CD4-positive, alpha-beta T cell (primary cell): ENCODE data around the gene GSS. TPM values are rescaled to one million over a fixed set of nuclear protein-coding genes. Genes with fewer than 3 reads are reported as not detected.

Experiments
- ATAC-seq: fragments of 200-7000 bp; cut with Tn5 transposase; one replicate; pipeline ENCODE4 v1.10.0; 2022; ENCODE audit warnings: mild to moderate bottlenecking; ENCODE audit not compliant: poor library complexity
- CTCF ChIA-PET: fragments of 350-600 bp; sonication (Branson Sonifier 250); formaldehyde crosslinking; loops from one replicate; lab custom pipeline; 2021; ENCODE audit warnings: antibody characterized with exemption, inconsistent platforms; lab: Charles Lee
- POLR2A ChIA-PET: fragments of 350-600 bp; sonication (Branson Sonifier 250); formaldehyde crosslinking; loops from one replicate; lab custom pipeline; 2021; ENCODE audit warnings: antibody characterized with exemption, inconsistent platforms; lab: Charles Lee
- DNase-seq, 14 experiments: peaks; one replicate each; pipeline ENCODE4 v3.0.0-alpha.2; 2013 to 2020; ENCODE audit warnings: mixed read lengths in 2 of 14
- H3K27ac ChIP-seq, 2 donors: one replicate each; pipeline versions ENCODE4 v1.5.1 to v1.7.0; 2013; ENCODE audit warnings: low read length in 2 of 2, low read depth in 1 of 2, mild to moderate bottlenecking in 1 of 2
- H3K27me3 ChIP-seq, 2 experiments: 1 replicate in 1 of 2; 2 replicates in 1 of 2; pipeline versions ENCODE4 v1.6.1 to v1.7.0; 2013; ENCODE audit warnings: low read length in 2 of 2, control low read depth in 1 of 2, mild to moderate bottlenecking in 1 of 2, moderate library complexity in 1 of 2; ENCODE audit not compliant: insufficient read depth in 2 of 2, control insufficient read depth in 1 of 2
- H3K36me3 ChIP-seq: one replicate; pipeline ENCODE4 v1.6.1; 2013; ENCODE audit warnings: low read length, control low read depth; ENCODE audit not compliant: insufficient read depth
- H3K4me1 ChIP-seq: one replicate; pipeline ENCODE4 v1.6.1; 2013; ENCODE audit warnings: low read length, control low read depth; ENCODE audit not compliant: insufficient read depth
- H3K4me3 ChIP-seq: one replicate; pipeline ENCODE4 v1.5.1; 2013; ENCODE audit warnings: mild to moderate bottlenecking, low read length, moderate library complexity
- H3K9me3 ChIP-seq, 2 experiments: 1 replicate in 1 of 2; 2 replicates in 1 of 2; pipeline versions ENCODE4 v1.6.1 to v1.7.0; 2013; ENCODE audit warnings: low read length in 2 of 2, mild to moderate bottlenecking in 2 of 2, control low read depth in 1 of 2, moderate library complexity in 1 of 2; ENCODE audit not compliant: control insufficient read depth in 1 of 2, insufficient read depth in 1 of 2
- H3K27ac Mint-ChIP-seq: one replicate; pipeline ENCODE4 v1.8.0; 2020; ENCODE audit warnings: mixed read lengths
- H3K27me3 Mint-ChIP-seq: one replicate; pipeline ENCODE4 v1.8.0; 2021; ENCODE audit warnings: mixed read lengths
- H3K36me3 Mint-ChIP-seq: one replicate; pipeline ENCODE4 v1.8.0; 2021; ENCODE audit warnings: low read depth, mixed read lengths
- H3K4me1 Mint-ChIP-seq: one replicate; pipeline ENCODE4 v1.8.0; 2021; ENCODE audit warnings: low read depth, mixed read lengths
- H3K4me3 Mint-ChIP-seq: one replicate; pipeline ENCODE4 v1.8.0; 2020; ENCODE audit warnings: mild to moderate bottlenecking, mixed read lengths
- H3K9me3 Mint-ChIP-seq: one replicate; pipeline ENCODE4 v1.8.0; 2020; ENCODE audit warnings: mixed read lengths
- intact Hi-C, 2 experiments: fragments of 100-400 bp; cut with DNase I in 1 of 2; cut with micrococcal nuclease in 1 of 2; formaldehyde crosslinking; loops; one replicate each; pipeline versions ENCODE4 v1.15.1 to v1.9.0; 2023 to 2025; cut with DNase I, micrococcal nuclease
- total RNA-seq, 174 experiments: library from RNA in 2 of 174; stranded (reverse) in 2 of 174; gene quantifications; one replicate each; pipeline ENCODE4 v1.2.3 and lab custom pipeline; 2021 to 2026
- TF ChIP-seq, protein P1 (sequence below): fragments of 200-600 bp; IDR thresholded peaks from one replicate; pipeline ENCODE4 v1.8.0; 2022; ENCODE audit warnings: antibody characterized with exemption, mild to moderate bottlenecking

Gene GSS
- total RNA-seq, 2 experiments from 2014 or later = 24.3 to 24.7 TPM

DNA sequence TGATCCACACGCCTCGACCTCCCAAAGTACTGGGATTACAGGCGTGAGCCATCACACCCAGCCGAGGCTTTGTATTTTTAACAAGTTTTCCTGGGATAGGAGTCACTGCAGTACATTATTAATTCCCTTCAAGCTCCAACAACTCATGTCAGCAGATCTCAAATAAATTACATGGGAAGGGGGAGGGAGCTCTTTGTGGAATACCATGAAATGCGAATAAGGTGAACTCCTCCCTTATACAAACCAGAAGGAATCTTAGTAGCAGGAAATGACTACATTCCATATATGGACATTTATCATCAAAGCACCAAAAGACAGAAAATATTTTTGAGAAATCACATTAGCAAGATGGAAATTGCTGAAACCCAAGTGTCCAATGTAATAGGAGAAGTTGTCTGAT is 2.9 kb downstream of the GSS start:
- POLR2A ChIA-PET = no interaction called here
- intact Hi-C loops = loop anchor here in 1 of 2 experiments (10.0 kb wide), 2 partner anchors 648 to 958 kb away; partner anchors contain the start of genes AHCY and RALY
- Histone ChIP-seq H3K9me3 (no peaks in the 10 kb centered on the region), H3K27me3 (no peaks in the 10 kb centered on the region), H3K27ac (no peak overlapping the region), H3K4me3 (no peak overlapping the region), H3K36me3 (peaks cover 25% of the 10 kb centered on the region), H3K4me1 (peaks cover 19% of the 10 kb centered on the region)
- H3K27me3 Mint-ChIP-seq = no peaks in the 10 kb centered on the region
- peak overlapping the region; percentile 32 for H3K27ac Mint-ChIP-seq
- H3K4me3 Mint-ChIP-seq = peak overlapping the region; percentile 27
- TF ChIP-seq, protein P1, sequence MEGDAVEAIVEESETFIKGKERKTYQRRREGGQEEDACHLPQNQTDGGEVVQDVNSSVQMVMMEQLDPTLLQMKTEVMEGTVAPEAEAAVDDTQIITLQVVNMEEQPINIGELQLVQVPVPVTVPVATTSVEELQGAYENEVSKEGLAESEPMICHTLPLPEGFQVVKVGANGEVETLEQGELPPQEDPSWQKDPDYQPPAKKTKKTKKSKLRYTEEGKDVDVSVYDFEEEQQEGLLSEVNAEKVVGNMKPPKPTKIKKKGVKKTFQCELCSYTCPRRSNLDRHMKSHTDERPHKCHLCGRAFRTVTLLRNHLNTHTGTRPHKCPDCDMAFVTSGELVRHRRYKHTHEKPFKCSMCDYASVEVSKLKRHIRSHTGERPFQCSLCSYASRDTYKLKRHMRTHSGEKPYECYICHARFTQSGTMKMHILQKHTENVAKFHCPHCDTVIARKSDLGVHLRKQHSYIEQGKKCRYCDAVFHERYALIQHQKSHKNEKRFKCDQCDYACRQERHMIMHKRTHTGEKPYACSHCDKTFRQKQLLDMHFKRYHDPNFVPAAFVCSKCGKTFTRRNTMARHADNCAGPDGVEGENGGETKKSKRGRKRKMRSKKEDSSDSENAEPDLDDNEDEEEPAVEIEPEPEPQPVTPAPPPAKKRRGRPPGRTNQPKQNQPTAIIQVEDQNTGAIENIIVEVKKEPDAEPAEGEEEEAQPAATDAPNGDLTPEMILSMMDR = no peak
- peaks cover 26% of the 10 kb centered on the region for H3K36me3 Mint-ChIP-seq
- DNase-seq (no peak), ATAC-seq (no peak)
- CTCF ChIA-PET = interaction anchor here (2.2 kb wide), 1 partner anchor 78 kb away, joined by 7 read pairs; no protein-coding TSS in a partner anchor
- peaks cover 23% of the 10 kb centered on the region for H3K4me1 Mint-ChIP-seq
- H3K9me3 Mint-ChIP-seq = no peaks in the 10 kb centered on the region

DNA sequence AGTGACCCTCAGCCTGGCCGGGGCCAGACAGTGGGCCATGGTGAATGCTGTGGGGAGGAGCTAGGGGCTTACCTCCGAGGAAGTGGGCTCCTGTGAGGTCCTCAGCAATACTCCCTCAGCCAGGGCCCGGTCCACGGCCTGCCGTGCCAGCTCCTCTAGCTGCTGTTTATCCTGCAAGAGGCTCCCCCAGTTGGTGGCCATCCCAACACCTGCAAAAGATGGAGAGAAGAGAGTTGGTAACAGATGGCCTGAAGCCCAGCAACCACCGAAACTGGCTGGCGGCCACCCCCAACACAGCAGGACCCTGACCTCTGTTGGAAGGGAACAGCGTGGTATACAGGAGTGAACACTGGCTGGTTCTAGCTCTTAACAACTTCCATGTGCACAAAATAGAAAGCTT is 4.0 kb downstream of the GSS start:
- H3K9me3 Mint-ChIP-seq = no peaks in the 10 kb centered on the region

DNA sequence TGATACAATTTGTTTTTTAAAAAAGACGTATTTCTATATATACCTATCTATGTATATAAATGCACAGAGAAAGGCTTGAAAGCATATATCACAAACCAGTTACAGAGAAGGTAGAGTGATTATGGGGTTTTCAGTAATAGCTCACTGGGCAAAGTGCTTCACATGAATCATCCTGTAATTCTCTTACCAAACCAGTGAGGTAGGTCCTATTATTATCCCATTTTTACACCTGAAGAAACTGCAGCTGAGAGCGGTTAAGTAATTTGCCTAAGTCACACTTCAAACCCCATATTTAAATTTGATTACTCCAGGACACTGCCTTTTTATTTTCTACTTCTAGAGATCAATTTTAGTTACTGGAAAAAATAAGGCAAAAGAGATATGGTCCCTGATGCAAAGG is 4.4 kb downstream of the GSS start:
- H3K9me3 ChIP-seq = no peaks in the 10 kb centered on the region
- DNase-seq (no peak), ATAC-seq (no peak)
- no peak overlapping the region for H3K4me3 ChIP-seq
- no peak overlapping the region for H3K27ac Mint-ChIP-seq
- H3K4me1 ChIP-seq = peaks cover 14% of the 10 kb centered on the region
- H3K4me1 Mint-ChIP-seq = peaks cover 19% of the 10 kb centered on the region
- H3K9me3 Mint-ChIP-seq = no peaks in the 10 kb centered on the region
- H3K36me3 Mint-ChIP-seq = peaks cover 32% of the 10 kb centered on the region
- H3K4me3 Mint-ChIP-seq = no peak overlapping the region
- no peaks in the 10 kb centered on the region for H3K27me3 ChIP-seq
- intact Hi-C loops = loop anchor here in 1 of 2 experiments (10.0 kb wide), 2 partner anchors 646 to 956 kb away; partner anchors contain the start of genes AHCY and RALY
- H3K27ac ChIP-seq = no peak overlapping the region
- TF ChIP-seq, protein P1 = no peak
- H3K27me3 Mint-ChIP-seq = no peaks in the 10 kb centered on the region
- H3K36me3 ChIP-seq = peaks cover 25% of the 10 kb centered on the region
- ChIA-PET POLR2A (no interaction called here), CTCF (interaction anchor here (2.2 kb wide), 1 partner anchor 76 kb away, joined by 7 read pairs; no protein-coding TSS in a partner anchor)

More for the DNA sequence above, 4.0 kb downstream of the GSS start:
- Mint-ChIP-seq H3K4me1 (peaks cover 23% of the 10 kb centered on the region), H3K36me3 (peaks cover 28% of the 10 kb centered on the region), H3K27ac (no peak overlapping the region), H3K4me3 (no peak overlapping the region), H3K27me3 (no peaks in the 10 kb centered on the region)
- POLR2A ChIA-PET = no interaction called here
- no peak for DNase-seq
- H3K36me3 ChIP-seq = peaks cover 25% of the 10 kb centered on the region
- peaks cover 18% of the 10 kb centered on the region for H3K4me1 ChIP-seq
- intact Hi-C loops = loop anchor here in 1 of 2 experiments (10.0 kb wide), 2 partner anchors 647 to 957 kb away; partner anchors contain the start of genes AHCY and RALY
- TF ChIP-seq, protein P1 = no peak
- no peaks in the 10 kb centered on the region for H3K27me3 ChIP-seq
- H3K27ac ChIP-seq = no peak overlapping the region
- CTCF ChIA-PET = interaction anchor here (2.2 kb wide), 1 partner anchor 77 kb away, joined by 7 read pairs; no protein-coding TSS in a partner anchor
- H3K4me3 ChIP-seq = no peak overlapping the region
- no peaks in the 10 kb centered on the region for H3K9me3 ChIP-seq
- no peak for ATAC-seq
